ENCODE measurements around the gene SNX2.
"Not testable (repeated sequence)": the region's sequence is repeated elsewhere in the genome, so short reads cannot be mapped to it uniquely, and the experiment has no call there.

Gene SNX2

DNA sequence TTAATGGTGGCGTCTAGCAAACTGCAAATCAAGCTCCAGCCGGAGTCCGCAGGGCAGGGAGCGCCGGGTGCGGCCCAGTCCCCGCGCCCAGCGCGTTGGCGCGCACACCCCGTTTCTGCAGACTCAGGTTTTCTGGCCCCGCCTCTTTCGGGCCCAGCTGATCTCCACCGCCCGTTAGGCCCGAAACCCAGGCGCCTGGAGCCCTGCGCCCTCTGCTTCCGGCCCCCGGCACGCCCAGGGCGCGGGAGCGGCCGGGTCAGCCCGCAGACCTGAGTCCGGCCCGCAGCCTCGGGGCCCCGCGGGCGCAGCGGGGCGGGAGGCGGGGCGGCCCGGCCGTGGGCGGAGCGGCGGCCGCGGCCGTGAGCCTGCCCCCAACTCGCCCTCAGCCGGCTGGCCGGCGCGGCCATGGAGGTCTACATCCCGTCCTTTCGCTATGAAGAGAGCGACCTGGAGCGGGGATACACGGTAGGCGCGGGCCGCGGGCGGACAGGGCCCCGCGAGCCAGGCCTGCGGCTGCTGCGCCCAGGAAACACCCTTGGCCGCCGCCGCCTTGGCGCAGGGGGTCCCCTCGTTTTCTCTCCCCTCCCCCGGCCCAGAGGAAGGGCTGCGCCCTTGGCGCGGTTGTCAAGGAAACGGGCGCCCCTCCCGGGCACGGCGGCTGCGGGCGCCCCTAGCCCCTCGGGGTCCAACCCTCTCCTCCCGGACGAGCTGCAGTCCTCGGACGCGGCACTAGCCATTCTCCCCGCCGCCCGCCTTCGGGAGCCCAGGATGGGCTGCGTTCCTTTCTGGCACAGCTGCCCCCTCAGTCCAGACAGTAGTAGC lies 70.6 kb downstream of the SNX2 start, which contains the start of gene SNX24:
Gene SNX24 (plus strand): TSS at position 385 of the 822 bp plus-strand sequence. CDS start 21 bp downstream, at position 406.
- DNase-seq, result peak; percentile 6 to 49

GRCh38 chr5:122846051-122846550 lies 71.2 kb downstream of the SNX2 start:
- no peak for DNase-seq

DNA sequence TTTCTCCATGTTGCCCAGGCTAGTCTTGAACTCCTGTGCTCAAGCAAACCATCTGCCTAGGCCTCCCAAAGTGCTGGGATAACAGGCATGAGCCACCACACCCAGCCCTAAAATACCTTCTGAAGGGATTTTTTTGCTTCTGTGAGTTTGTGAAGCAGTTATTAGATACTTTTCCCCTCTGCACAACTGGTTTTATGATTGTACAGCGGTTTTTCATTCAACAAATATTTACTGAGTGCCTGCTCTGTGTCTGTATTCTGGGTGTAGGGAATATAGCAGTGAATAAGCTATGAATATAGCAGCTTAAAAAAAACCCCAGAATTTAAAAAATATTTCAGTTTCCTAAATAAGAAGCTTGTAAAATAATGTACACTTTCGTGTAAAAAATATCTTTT lies 72.8 kb downstream of the SNX2 start:
- DNase-seq, result no peak

DNA sequence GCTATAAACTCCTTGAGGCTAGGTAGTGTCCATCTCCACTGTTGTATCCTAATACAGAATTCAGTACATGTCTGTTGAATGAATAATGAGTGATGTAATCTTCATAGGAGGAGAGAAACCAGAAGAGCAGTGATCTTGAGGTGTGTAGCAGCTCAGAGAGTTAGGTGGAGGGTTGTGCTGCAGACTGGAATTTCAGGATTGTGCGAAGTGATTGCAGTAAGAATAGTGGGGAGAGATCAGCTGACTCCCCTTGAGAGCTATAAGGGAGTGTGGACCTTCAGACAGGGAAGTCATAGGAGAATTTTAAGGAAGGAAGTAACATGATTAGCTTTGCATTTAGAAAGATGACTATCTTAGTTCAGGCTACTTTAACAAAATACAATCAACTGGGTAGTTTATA lies 74.9 kb downstream of the SNX2 start:
- DNase-seq, result no peak

DNA sequence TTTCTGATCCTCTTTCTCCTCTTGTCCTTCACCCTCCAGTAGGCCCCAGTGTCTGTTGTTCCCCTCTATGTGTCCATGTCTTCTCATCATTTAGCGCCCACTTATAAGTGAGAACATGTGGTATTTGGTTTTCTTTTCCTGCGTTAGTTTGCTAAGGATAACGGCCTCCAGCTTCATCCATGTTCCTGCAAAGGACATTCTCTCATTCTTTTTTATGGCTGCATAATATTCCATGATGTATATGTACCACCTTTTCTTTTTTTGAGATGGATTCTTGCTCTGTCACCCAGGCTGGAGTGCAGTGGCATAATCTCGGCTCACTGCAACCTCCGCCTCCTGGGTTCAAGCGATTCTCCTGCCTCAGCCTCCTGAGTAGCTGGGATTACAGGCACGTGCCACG lies 82.7 kb downstream of the SNX2 start:
- DNase-seq, result not testable (repeated sequence)

GRCh38 chr5:122858451-122858850 lies 83.6 kb downstream of the SNX2 start:
- no peak for DNase-seq

- DNase-seq, result no peak
Observed at GRCh38 chr5:122863240-122863639, 88.4 kb downstream of the SNX2 start.

GRCh38 chr5:122863721-122864120 lies 88.8 kb downstream of the SNX2 start:
- DNase-seq, result no peak

GRCh38 chr5:122864400-122864799 lies 89.5 kb downstream of the SNX2 start:
- DNase-seq, result no peak

- no peak for DNase-seq
Observed at GRCh38 chr5:122864842-122865241, 90.0 kb downstream of the SNX2 start.

- no peak for DNase-seq
Observed at GRCh38 chr5:122870219-122870856, 95.5 kb downstream of the SNX2 start.

GRCh38 chr5:122871661-122872060 lies 96.8 kb downstream of the SNX2 start:
- no peak for DNase-seq

DNA sequence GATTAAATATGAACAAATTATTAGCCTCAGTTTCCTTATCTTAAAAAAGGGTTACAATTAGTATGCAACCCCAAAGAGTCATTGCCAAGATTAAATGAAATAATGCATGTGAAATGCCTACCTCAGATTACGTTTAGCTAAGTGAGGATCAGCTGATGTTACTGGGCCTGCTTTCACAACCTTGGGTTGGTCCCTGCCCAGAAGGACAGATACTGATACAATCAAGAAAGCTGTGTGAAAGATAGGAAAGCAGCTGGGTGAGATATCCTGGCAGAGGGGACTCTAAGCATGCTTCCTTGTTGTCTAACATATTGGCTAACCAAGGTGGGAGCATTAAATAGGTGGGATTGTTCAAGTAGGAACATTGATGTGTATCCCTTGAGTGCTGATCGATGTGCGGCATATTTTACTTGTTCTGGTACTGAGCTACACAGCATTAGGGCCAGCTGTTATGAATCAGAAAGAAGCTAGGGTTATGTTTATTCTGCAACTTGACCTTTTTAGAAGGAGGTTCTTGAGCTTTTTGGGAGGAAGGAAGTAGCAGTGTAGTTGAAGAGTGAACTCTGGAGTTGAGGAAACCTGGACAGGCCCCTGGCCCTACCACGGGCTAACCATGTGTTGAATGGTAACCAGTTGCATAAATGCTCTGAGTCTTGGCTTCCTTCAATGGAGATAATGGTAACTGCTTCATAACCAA lies 99.4 kb downstream of the SNX2 start:
- no peak for DNase-seq

GRCh38 chr5:122877518-122877917 lies 102.6 kb downstream of the SNX2 start:
- no peak for DNase-seq

- DNase-seq, result no peak
Observed at GRCh38 chr5:122879076-122879475, 104.2 kb downstream of the SNX2 start.
